CD4-positive, alpha-beta T cell treated with Interleukin-15 for 4 hours (primary cell): ENCODE results near the gene MACROD2.

Experiments
- DNase-seq: peaks from one replicate; pipeline ENCODE4 v3.0.0-alpha.2; 2020; ENCODE audit warnings: low spot score

Gene MACROD2

DNA sequence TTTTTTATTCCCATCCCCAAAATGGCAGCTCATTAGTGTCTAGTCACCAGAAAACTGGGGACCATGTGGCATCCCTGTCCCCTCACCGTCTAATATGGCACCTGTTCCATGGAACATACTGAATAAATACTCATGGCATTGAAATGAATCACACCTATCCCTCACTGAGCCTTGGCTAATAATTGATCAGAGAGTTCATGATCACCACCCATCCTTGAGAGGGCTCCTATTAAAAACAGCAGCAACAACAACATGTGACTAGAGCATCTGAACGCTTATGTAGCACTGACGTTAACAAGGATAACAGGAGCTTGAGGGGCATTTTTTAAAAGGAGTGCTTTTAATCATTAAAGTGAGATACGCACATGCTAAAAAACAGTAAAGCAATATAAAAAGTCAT is 1453.7 kb downstream of the MACROD2 start:
- DNase-seq: no peak

DNA sequence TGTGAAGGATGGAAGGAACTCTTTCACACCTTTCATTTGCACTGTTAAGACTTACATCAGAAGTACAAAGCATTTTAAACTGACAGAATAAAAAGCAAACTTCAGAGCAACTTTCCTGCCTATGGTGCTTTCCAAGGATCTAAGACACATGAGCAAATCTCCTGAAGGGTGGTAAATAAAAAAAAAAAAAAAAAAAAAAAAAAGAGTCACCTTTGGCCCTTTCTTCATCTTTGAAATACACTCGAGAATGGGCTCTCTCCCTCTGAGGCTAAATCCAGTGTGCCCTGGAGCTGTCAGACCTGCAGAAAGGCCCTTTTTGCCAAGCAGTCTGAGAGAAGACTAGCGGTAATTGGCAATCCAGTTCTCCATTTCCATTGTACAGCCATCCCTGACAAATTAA is 1455.9 kb downstream of the MACROD2 start:
- DNase-seq: no peak

DNA sequence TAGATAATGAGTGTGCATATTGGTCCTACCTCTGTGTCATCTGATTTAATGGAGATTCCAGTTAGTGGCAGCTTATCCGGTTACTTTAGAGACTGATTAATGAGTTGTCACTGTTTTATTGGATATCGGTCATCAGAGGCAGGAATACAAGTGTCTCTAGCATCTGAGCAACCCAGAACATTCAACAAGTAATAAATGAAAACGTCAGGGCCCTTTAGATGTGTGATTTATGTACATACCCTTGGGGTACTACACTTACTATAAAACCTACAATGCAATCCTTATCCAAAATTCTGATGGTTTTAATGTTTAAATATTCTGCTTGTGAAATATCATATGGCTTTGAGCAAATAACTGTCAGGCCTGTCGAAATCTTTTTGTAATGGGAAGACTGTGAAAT is 1460.0 kb downstream of the MACROD2 start:
- DNase-seq: no peak

DNA sequence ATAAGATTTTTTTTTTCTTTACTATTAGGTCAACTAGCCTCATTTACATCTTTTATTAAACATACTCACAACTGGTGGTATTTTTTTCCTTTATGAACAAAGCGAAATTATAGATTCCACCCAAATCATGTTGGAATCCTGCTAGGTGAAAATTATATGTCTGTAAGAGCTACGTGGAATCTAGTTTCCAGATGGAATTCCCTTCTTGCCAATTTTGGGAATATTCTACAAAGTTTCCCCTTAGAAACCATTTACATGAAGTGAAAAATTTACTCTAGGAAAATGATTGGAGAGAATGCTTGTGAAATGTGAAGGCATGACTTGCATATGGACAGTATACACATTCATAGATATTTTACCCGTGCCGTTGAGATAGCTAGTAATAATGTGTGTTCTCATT is 1466.6 kb downstream of the MACROD2 start:
- no peak for DNase-seq

DNA sequence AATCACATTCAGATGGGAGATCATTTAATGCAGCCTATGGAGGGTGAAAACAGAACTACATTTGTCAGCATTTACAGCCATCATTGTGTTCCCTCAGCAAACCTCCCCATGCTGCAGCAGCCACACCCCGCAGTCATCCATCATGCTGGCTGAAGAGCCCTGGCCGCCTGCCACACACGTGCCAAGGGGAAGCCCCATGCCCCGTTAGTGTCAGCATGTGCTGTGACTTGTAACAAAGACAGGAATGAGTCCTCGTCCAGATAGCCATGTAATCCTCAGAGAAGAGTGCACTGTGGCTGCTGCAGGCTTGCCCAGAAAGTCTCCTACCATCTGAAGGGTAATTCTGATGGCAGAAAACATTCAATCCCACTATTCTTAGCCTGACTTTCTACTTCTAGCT is 1480.2 kb downstream of the MACROD2 start:
- no peak for DNase-seq

DNA sequence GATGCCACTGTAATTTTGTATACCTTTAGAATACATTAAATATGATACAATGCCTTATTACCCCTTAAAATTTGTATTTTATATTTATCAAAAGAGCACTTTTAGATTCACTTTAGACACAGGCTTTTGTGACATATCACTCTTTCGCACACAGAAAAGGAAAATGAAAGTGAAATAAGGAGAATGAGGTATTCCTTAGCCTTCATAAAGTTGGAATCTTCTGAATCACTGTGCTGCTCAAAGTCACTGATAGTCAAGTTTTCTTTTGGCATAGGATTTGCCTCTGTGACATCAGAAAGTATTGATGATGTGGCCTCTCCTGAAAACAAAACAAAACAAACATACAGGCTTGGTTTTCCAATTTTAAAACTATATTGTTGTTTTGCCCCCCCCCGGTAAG is 1480.9 kb downstream of the MACROD2 start:
- DNase-seq: no peak

DNA sequence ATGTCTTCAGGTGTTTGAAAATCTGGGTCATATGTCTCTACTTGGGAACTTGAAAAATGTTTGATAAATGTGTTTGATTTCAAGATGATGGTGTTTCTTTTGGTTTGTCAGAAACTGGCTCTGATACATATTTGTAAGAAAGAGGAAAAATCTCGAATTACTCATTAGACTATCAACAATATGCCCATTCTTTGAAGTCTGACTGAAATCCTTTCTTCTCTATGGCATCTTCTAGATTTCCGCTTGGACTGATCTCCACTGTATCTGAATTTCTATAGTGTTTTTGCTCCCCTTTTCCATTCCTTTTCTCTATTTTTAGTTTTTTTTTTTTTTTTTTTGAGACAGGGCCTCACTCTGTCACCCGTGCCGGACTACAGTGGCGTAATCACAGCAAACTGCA is 1481.5 kb downstream of the MACROD2 start:
- no peak for DNase-seq

DNA sequence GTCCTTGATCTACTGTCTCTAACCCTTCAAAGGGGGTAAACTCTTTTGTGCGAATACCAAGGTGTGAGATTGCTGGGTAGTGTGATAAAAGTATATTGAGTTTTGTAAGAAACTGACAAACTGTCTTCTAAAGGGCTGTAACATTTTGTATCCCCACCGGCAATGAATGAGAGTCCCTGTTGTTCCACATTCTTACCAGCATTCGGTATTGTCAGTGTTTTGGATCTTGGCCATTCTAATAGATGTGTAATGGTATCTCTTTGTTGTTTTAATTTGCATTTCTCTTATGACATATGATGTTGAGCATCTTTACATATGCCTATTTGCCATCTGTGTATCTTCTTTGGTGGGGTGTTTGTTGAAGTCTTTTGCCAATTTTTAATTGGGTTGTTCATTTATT is 1487.2 kb downstream of the MACROD2 start:
- no peak for DNase-seq

DNA sequence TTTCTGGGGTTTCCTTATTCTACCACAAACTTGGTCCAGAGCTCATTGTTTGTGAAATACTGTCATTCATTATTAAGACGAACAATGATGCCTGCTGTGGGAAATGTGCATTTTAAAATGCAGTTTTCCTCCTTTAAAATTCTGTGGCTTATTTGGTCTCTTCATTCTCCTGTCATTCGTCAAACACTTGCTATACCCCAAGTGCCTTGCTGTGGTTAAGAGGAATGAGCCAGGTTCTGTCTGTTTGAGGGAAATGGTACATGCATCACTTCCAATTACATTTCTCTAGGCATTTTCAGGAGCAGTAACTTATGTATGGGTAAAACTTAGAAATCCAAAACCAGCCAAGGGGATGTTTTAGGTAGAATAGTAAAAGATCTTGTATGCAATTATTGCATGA is 1490.2 kb downstream of the MACROD2 start:
- DNase-seq: no peak

DNA sequence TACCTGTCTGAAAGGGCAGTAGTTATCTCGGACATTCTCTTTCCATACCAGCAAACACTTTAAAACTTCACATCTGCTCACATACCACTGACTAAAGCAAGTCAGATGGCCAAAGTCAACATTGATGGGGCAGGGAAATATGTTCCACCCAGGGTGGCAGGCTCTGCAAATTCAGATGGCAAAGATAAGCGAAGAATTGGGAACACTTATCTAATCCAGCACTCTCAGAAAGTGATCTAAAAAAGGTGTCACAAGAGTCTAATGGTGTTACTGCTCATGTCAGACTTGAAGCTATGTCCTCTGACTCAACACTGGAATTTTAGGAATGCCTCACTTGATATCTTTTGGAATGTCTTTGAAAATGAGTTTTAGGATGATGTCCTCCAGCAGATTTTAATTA is 1491.7 kb downstream of the MACROD2 start:
- DNase-seq: no peak

DNA sequence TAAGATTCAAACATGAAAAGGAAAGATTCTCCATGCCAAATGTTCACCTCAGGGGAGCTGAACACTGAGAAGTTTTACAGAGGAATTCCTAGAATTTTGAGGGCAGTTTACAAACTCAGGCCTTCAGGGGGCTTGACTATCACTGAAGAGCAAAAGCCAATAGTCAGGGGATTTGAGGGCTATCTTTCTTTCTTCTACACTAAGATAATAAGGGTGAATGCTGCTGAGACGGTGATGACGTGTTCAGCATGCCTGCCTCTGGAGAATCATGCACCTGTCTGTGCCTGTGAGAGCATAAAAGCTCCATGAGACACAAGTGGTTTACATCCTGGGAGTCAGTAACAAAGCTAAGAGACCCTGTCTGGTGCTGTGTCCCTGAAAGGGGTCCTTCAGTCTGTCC is 1492.4 kb downstream of the MACROD2 start:
- no peak for DNase-seq

DNA sequence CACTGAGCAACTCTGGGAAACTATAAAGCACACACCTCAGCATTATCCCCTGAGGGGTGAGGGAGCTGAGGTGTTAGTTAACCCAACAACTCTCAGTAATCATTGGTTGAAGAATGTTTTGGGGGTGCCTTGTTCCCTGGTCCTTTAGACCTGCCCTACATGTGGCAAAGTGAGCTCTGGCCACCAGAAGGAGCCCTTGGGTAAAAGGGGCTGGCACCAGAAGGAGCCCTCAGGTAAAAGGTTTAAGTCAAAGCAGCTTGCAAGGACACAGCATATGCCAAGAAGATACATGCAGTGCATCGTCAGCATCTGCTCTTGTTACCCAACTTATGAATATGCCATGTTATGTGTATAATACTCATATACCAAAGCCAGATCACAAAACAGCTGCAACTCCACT is 1496.3 kb downstream of the MACROD2 start:
- DNase-seq: no peak

DNA sequence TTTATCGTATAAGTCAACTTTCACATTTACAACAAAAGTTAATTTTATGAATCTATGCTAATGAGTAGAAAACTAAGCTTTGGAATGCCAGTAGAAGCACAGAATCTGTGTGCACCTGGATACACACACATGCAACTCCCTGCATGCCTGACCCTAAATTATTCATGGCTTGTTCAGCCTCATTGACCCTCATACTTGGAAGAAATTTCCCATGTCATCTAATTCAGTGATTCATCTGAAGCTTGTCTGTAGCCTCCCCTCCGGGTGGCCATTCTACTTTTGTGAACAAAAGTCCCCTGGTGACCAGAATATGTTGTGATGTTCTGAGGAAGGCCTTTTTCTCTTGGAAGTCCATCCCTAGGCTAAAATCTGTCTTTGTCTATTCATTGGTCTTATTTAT is 1499.5 kb downstream of the MACROD2 start:
- no peak for DNase-seq

DNA sequence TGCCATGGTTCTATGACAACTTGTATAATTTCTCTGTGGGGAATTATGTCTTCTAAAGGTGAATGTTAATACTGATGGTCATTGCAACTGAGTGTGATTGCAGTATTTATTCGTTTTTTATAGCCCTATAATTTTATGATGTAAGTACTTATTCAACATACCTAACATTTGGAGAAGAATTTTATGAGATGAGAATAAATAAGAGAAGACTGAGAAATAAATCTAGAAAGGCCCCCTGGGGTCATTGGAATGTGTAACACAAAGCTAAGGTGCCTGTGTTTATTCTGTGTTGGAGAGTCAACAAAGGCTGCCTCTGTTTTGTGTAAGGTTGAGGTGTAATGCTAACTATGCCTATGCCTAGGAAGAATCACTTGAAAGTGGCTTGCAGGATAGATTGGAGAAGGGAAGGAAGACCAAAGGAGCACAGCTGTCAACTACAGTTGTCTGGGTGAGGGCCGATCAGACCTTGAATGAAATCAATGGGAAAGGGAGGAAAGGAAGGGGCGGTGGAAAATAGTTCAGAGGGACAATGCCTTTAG is 1501.3 kb downstream of the MACROD2 start:
- DNase-seq: no peak

DNA sequence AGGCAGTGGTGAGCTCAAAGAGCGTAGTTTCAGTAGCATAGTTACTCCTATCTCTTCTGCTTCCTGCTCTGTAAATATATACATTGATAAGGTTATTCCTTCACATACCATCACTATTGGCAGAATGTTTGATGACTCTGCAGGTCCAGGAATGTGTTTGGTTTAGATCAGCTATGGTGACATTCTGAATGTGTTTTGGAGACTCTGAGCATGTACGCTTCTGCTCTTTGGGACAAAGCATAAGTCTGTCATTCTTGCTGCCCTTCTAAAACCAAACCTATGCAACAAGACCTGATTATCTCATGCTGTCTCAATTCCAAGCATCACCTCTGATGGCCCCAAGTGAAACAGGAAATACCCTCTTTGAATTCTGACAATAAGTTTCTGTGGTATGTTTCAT is 1503.6 kb downstream of the MACROD2 start:
- no peak for DNase-seq

DNA sequence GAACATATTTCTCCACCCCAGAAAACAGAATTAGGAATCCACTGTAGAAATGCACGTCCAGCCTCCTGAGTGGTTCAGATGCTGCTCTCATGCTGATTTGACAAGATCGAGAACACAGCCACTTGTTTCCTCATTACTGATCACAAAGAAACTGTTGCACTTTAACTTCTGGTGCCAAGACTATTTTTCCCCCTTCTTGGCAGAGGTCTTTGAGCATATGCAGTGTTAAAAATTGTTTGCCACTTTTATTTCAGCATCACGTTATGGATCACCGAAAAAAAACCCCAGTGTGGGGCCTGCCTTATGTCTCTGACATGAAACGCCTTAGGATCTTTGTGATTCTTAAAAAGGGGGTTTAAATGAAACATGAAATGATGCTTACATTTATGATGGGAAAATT is 1511.0 kb downstream of the MACROD2 start:
- DNase-seq: no peak

DNA sequence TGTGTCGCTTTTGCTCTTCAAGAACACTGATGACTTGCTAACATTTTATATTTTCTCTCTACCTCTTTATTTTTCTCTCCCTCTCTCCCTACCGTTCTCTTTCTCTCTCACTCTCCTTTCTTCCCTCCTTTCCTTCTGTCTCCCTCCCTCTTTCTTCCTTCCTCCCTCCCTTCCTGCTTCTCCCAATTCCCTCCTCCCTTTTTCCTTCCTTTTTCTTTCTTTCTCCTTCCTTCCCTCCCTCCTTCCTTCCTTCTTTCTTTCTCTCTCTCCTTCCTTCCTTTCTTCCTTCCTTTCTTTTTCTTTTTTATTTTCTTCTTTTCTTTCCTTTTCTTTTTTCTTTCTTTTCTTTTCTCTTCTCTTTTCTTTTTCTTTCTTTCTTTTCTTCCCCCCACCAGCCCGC is 1511.8 kb downstream of the MACROD2 start:
- DNase-seq: no peak

DNA sequence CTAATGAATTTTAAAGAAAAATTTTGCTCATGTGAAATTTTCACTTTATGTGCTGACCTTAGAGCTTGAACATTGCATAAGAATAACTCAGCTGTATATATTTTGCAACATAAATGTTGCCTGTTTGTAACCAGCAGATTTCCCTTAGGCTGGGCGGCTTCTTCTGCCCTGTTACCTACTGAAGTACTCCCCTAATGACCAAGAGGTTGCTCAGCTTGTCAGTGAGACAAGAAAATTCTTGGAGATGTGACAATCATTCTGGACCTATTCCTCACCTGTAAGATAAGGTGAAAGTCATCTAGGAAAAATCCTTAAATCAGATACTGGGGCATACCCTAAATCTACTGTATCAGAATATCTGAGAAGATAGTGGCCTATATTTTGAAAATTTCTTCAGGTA is 1516.2 kb downstream of the MACROD2 start:
- no peak for DNase-seq

DNA sequence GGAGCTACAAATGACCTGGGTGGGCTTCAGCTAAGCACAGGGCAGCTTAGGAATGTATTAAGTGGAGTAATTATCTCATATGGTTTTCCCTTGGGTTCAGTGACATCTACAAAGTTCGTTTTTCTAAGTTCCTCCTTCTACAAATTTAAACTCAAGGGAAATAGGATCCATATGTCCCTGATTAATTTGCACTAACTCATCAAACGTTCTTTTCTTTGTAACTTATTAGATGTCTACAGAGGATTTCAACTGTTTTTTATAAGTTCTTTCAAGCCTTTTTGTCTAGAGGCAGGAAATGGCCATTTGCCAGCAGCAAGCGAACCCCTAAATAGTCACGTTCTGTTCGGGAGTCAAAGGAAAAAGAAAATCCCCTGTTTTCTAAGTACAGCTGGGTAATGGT is 1517.6 kb downstream of the MACROD2 start:
- DNase-seq: no peak

DNA sequence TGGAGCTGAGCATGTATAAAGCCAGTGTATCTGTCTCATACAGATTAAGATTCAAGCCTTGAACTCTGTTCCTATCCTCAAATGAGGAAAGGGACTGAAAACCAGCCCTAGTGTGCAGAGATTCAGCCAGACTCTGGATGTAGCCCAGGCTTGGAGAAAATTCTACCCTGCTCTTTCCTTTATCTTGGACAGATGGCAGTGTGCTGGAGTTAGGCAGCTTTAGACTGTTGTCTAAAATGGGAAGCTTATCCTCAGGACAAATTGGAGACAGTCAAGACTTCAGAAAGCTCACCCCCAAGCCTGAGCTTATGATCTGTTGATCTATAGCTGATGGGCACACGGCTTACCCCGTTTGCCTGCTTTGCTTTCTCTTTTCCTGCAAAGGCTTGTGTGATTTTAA is 1520.4 kb downstream of the MACROD2 start:
- DNase-seq: no peak

DNA sequence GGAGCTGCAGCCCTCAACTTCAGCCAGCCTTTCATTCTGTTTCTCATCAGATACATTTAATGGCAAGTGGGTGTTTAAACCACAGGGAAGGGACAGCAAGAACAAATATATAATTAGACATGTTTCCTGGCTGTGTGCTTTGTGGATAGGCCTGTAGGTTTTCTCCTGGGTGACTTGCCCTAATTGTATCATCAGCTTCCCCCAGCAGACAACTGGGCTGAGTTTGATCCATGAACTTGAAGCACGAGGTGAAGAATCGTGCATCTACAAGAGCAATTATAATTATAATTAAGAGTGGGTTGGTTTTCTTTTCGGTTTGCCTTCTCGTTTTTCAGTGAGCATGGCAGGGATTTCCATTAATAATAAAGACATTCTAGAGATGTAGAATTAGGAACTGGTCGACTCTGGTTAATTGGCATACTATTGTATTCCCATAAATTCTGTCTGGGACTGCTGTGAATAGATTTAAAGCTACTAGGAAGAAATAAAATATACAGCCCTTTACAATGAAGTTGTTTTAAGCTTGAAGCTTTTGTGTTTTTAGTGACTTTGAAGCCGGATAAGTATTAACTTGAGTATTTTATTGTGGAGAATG is 1525.7 kb downstream of the MACROD2 start:
- DNase-seq: no peak

DNA sequence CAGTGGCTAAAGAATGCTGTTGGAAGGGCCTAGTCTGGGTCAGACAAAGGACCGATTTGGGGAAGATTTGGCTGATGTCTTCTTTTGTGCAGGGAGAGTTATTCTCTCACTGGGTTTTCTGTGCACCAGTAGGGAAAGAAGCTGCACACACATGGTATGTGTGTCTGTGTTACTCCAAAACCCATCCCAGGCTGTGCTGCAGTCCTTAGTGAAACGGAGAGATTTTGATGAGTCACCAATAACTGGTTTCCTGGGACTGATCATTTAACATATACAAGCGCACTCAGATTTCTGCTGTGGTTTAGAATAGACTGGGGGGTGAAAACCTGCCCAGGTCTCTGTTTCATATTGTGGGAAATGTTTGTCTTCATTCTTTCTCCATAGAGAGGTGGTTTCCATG is 1528.1 kb downstream of the MACROD2 start:
- no peak for DNase-seq

DNA sequence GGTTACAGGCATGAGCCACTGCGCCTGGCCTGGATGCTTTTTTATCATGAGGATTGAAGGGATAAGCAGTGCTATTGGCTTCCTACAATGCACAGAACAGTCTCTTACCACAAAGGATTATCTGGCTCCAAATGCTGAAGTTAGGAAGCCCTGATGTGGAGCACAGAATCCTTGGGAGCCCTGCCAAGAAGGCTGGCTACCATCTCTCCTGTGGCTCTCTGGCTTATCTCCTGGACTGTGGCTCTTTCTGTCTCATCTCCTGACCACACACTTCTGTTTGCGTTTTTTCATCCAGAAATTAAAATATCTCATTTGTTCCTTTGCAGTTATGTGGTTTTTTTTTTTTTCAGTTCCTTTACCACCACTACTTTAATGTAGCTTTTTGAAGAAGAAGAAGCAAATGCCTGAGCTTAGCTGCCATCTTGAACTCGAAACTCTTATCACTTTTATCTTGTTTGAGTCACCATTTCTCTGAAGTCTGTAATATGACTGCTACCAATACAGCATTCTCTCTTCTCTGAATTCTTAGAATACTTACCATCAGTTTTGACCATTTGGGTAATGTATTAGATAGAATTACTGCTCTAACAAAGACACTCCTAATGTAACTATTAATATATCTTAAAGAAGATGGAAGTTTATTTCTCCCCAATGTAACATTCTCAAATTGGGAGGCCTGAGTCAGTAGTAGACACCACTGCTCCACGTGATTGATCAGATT is 1533.2 kb downstream of the MACROD2 start:
- no peak for DNase-seq

DNA sequence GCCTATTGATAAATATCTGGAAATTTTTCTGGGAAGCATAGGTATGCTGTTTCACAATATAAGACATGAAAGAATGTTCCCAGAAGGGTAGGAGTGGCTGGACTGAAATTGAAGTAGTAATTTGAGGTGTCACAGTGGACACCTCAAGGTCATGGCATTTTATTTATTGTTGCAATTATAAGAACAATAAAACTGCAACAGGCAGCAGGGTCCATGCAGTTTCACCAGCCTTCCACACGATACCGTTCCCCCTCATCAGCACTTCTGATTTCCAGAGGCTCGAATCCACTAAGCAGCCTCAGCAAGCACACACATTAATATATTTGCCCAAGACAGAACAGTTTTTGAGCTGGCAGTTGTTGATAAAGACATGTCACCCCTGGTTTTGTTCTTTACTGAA is 1540.5 kb downstream of the MACROD2 start:
- no peak for DNase-seq
